Esophagus squamous epithelium (tissue), 4 donors: Measurements from ENCODE around the gene AGAP2.
A peak's percentile ranks its signal among the peaks of the same experiment; 100 is the strongest.

Source experiments
- POLR2A ChIP-seq, 4 donors: fragments of 450-650 bp; IDR thresholded peaks; one replicate each; pipeline ENCODE4 v1.6.1; 2017; ENCODE audit warnings: antibody characterized with exemption in 4 of 4, mild to moderate bottlenecking in 4 of 4, moderate library complexity in 3 of 4
- TF ChIP-seq, protein P1 (sequence below), 6 experiments: fragments of 450-650 bp in 4 of 6; fragments of 200-600 bp in 2 of 6; sonication (generic) in 2 of 6; IDR thresholded peaks; one replicate each; pipeline ENCODE4 v1.5.1; 2016 to 2019; ENCODE audit warnings: antibody characterized with exemption in 6 of 6, mild to moderate bottlenecking in 4 of 6, moderate library complexity in 4 of 6

- TF ChIP-seq, protein P1, sequence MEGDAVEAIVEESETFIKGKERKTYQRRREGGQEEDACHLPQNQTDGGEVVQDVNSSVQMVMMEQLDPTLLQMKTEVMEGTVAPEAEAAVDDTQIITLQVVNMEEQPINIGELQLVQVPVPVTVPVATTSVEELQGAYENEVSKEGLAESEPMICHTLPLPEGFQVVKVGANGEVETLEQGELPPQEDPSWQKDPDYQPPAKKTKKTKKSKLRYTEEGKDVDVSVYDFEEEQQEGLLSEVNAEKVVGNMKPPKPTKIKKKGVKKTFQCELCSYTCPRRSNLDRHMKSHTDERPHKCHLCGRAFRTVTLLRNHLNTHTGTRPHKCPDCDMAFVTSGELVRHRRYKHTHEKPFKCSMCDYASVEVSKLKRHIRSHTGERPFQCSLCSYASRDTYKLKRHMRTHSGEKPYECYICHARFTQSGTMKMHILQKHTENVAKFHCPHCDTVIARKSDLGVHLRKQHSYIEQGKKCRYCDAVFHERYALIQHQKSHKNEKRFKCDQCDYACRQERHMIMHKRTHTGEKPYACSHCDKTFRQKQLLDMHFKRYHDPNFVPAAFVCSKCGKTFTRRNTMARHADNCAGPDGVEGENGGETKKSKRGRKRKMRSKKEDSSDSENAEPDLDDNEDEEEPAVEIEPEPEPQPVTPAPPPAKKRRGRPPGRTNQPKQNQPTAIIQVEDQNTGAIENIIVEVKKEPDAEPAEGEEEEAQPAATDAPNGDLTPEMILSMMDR (IDR thresholded peaks at IDR 0.05), result peak; percentile 66 to 93 (median 88)
- TF ChIP-seq POLR2A (IDR thresholded peaks at IDR 0.05), result peak in 3 of 4 donors; percentile 24 to 81 (median 81)
These were observed 44.7 kb downstream of the AGAP2 start, which contains the start of gene OS9 for GRCh38 chr12:57693659-57694458.
